ENCODE measurements around the gene LMX1B. TPM values are rescaled to one million over a fixed set of nuclear protein-coding genes. Genes with fewer than 3 reads are reported as not detected.

The LMX1B gene
- polyA plus RNA-seq, 1 of the 3 experiments (the other 2 are of a cell fraction) = not detected

- ChIA-PET CTCF (interaction anchor here (0.7 to 5.8 kb wide), 7 partner anchors 20 to 185 kb away, joined by 3 to 16 read pairs (median 3); no protein-coding TSS in a partner anchor), POLR2A (no interaction called here)
- no peaks in the 10 kb centered on the region for H3K9me2 ChIP-seq
- no peaks in the 10 kb centered on the region for H3K9me3 ChIP-seq
- H3K9ac ChIP-seq = no peak overlapping the region
- H2AFZ ChIP-seq (ENCODE audit: low read depth) = no peak overlapping the region
- H3K4me3 ChIP-seq (ENCODE audit: low read depth in 2 of 2, low read length in 1 of 2) = no peak overlapping the region
- TF ChIP-seq, protein P1, sequence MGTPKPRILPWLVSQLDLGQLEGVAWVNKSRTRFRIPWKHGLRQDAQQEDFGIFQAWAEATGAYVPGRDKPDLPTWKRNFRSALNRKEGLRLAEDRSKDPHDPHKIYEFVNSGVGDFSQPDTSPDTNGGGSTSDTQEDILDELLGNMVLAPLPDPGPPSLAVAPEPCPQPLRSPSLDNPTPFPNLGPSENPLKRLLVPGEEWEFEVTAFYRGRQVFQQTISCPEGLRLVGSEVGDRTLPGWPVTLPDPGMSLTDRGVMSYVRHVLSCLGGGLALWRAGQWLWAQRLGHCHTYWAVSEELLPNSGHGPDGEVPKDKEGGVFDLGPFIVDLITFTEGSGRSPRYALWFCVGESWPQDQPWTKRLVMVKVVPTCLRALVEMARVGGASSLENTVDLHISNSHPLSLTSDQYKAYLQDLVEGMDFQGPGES (IDR thresholded peaks at IDR 0.05; ENCODE audit: low read depth, low read length) = no peak
- TF ChIP-seq, protein P2, sequence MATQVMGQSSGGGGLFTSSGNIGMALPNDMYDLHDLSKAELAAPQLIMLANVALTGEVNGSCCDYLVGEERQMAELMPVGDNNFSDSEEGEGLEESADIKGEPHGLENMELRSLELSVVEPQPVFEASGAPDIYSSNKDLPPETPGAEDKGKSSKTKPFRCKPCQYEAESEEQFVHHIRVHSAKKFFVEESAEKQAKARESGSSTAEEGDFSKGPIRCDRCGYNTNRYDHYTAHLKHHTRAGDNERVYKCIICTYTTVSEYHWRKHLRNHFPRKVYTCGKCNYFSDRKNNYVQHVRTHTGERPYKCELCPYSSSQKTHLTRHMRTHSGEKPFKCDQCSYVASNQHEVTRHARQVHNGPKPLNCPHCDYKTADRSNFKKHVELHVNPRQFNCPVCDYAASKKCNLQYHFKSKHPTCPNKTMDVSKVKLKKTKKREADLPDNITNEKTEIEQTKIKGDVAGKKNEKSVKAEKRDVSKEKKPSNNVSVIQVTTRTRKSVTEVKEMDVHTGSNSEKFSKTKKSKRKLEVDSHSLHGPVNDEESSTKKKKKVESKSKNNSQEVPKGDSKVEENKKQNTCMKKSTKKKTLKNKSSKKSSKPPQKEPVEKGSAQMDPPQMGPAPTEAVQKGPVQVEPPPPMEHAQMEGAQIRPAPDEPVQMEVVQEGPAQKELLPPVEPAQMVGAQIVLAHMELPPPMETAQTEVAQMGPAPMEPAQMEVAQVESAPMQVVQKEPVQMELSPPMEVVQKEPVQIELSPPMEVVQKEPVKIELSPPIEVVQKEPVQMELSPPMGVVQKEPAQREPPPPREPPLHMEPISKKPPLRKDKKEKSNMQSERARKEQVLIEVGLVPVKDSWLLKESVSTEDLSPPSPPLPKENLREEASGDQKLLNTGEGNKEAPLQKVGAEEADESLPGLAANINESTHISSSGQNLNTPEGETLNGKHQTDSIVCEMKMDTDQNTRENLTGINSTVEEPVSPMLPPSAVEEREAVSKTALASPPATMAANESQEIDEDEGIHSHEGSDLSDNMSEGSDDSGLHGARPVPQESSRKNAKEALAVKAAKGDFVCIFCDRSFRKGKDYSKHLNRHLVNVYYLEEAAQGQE (IDR thresholded peaks at IDR 0.05; ENCODE audit: low read depth, low read length) = no peak
- TF ChIP-seq SMC3 (IDR thresholded peaks at IDR 0.05; ENCODE audit: low read depth, low read length) (no peak), TCF12 (IDR thresholded peaks at IDR 0.05) (no peak), TEAD4 (IDR thresholded peaks at IDR 0.05; ENCODE audit: borderline replicate concordance, insufficient read depth) (no peak), RXRA (IDR thresholded peaks at IDR 0.05; ENCODE audit: borderline replicate concordance, low read depth) (no peak), MXI1 (IDR thresholded peaks at IDR 0.05; ENCODE audit: low read depth, low read length) (no peak), TAF1 (IDR thresholded peaks at IDR 0.05; ENCODE audit: borderline replicate concordance, low read depth, low read length) (no peak), FOXM1 (IDR thresholded peaks at IDR 0.05; ENCODE audit: low read depth) (no peak), CHD2 (IDR thresholded peaks at IDR 0.05; ENCODE audit: low read length, partially characterized antibody) (no peak), JUND (IDR thresholded peaks at IDR 0.05) (no peak), MEF2A (IDR thresholded peaks at IDR 0.05; ENCODE audit: borderline replicate concordance, low read depth) (no peak), EP300 (IDR thresholded peaks at IDR 0.05; ENCODE audit: borderline replicate concordance in 1 of 2, low read depth in 1 of 2, low read length in 1 of 2) (no peak), RCOR1 (IDR thresholded peaks at IDR 0.05; ENCODE audit: low read length) (no peak), EZH2phosphoT487 (IDR thresholded peaks at IDR 0.05; ENCODE audit: borderline replicate concordance, low read depth) (no peak), GABPA (IDR thresholded peaks at IDR 0.05; ENCODE audit: low read depth) (no peak)
- TF ChIP-seq, protein P3, sequence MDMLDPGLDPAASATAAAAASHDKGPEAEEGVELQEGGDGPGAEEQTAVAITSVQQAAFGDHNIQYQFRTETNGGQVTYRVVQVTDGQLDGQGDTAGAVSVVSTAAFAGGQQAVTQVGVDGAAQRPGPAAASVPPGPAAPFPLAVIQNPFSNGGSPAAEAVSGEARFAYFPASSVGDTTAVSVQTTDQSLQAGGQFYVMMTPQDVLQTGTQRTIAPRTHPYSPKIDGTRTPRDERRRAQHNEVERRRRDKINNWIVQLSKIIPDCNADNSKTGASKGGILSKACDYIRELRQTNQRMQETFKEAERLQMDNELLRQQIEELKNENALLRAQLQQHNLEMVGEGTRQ (IDR thresholded peaks at IDR 0.05; ENCODE audit: borderline replicate concordance, low read depth, low read length) = no peak
- TF ChIP-seq, protein P4, sequence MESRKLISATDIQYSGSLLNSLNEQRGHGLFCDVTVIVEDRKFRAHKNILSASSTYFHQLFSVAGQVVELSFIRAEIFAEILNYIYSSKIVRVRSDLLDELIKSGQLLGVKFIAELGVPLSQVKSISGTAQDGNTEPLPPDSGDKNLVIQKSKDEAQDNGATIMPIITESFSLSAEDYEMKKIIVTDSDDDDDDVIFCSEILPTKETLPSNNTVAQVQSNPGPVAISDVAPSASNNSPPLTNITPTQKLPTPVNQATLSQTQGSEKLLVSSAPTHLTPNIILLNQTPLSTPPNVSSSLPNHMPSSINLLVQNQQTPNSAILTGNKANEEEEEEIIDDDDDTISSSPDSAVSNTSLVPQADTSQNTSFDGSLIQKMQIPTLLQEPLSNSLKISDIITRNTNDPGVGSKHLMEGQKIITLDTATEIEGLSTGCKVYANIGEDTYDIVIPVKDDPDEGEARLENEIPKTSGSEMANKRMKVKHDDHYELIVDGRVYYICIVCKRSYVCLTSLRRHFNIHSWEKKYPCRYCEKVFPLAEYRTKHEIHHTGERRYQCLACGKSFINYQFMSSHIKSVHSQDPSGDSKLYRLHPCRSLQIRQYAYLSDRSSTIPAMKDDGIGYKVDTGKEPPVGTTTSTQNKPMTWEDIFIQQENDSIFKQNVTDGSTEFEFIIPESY (IDR thresholded peaks at IDR 0.05; ENCODE audit: borderline replicate concordance, low read depth) = no peak
- TF ChIP-seq, protein P5, sequence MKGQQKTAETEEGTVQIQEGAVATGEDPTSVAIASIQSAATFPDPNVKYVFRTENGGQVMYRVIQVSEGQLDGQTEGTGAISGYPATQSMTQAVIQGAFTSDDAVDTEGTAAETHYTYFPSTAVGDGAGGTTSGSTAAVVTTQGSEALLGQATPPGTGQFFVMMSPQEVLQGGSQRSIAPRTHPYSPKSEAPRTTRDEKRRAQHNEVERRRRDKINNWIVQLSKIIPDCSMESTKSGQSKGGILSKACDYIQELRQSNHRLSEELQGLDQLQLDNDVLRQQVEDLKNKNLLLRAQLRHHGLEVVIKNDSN (IDR thresholded peaks at IDR 0.05; ENCODE audit: borderline replicate concordance, low read depth) = no peak
- H3K36me3 ChIP-seq (replicated peaks in 1 of 2; ENCODE audit: control insufficient read depth in 1 of 2, insufficient read depth in 2 of 2, low read length in 1 of 2) = no peaks in the 10 kb centered on the region
- peaks cover 0 to 2% of the 10 kb centered on the region in 2 experiments; a peak in 1 of 4 replicates for H3K4me1 ChIP-seq (ENCODE audit: control insufficient read depth in 1 of 2, insufficient read depth in 2 of 2, low read depth in 1 of 2, low read length in 1 of 2)
- WGBS (ENCODE audit: low lambda C conversion rate) = 72% methylated on average over 16 of the region's 17 CpGs
- DNase-seq = no peak
- no peaks in the 10 kb centered on the region for H3K79me2 ChIP-seq (ENCODE audit: insufficient read depth)
- H3K4me2 ChIP-seq = no peak overlapping the region
- H4K20me1 ChIP-seq (ENCODE audit: insufficient read depth) = no peaks in the 10 kb centered on the region
- no peak overlapping the region for H3K27ac ChIP-seq (ENCODE audit: low read depth in 2 of 2, low read length in 1 of 2)
- H3F3A ChIP-seq (replicated peaks; ENCODE audit: insufficient read depth) = no peaks in the 10 kb centered on the region
- peaks cover 37% of the 10 kb centered on the region; the same call in 1 of the 2 replicates for H3K27me3 ChIP-seq (ENCODE audit: insufficient read depth)
Measured at GRCh38 chr9:126583144-126583760, 30.5 kb upstream of the LMX1B start.

Measured in SK-N-SH (cell line).